ENCODE results near the gene ADIPOR2. TPM values are rescaled to one million over a fixed set of nuclear protein-coding genes. Genes with fewer than 3 reads are reported as not detected.

Gene ADIPOR2
- total and polyA plus RNA-seq, 2 donors (not counting 1 experiment from before 2014, with no cell fraction given), result 43.1 to 46.1 TPM

GRCh38 chr12:1656902-1657301, 34.0 kb upstream of the ADIPOR2 start:
- Histone ChIP-seq H3K27me3 (ENCODE audit: control insufficient read depth, insufficient read depth, low read length) (no peaks in the 10 kb centered on the region), H3K9me3 (ENCODE audit: control insufficient read depth, insufficient read depth, low read depth, low read length) (no peaks in the 10 kb centered on the region), H3K36me3 (ENCODE audit: control insufficient read depth, insufficient read depth, low read length) (peaks cover 2% of the 10 kb centered on the region), H2AFZ (ENCODE audit: low read length) (no peak overlapping the region), H3K27ac (ENCODE audit: insufficient read depth, low read length) (no peak overlapping the region), H4K20me1 (ENCODE audit: control insufficient read depth, extremely low read depth, insufficient read depth, low read length) (no peaks in the 10 kb centered on the region), H3K79me2 (ENCODE audit: control insufficient read depth, insufficient read depth, low read length) (no peaks in the 10 kb centered on the region), H3K4me2 (ENCODE audit: extremely low read depth, insufficient read depth, low read length) (no peak overlapping the region), H3K4me3 (replicated peaks in 1 of 4; ENCODE audit: control extremely low read depth in 1 of 4, insufficient read depth in 1 of 4, low read depth in 3 of 4, low read length in 4 of 4) (no peak overlapping the region), H3K9ac (ENCODE audit: insufficient read depth, low read length) (no peak overlapping the region), H3K4me1 (ENCODE audit: control insufficient read depth, extremely low read depth, insufficient read depth, low read length) (no peaks in the 10 kb centered on the region)
- DNase-seq (ENCODE audit: low read depth in 2 of 2), result no peak
- TF ChIP-seq EZH2 (IDR thresholded peaks at IDR 0.05; ENCODE audit: low read length, missing control alignments) (no peak), CTCF (conservative IDR thresholded peaks at IDR 0.05 in 1 of 2, IDR thresholded peaks at IDR 0.05 in 1 of 2; ENCODE audit: low read depth in 1 of 2, low read length in 2 of 2) (no peak)

GRCh38 chr12:1657688-1658087, 33.2 kb upstream of the ADIPOR2 start:
- Histone ChIP-seq H3K4me3 (replicated peaks in 1 of 4; ENCODE audit: control extremely low read depth in 1 of 4, insufficient read depth in 1 of 4, low read depth in 3 of 4, low read length in 4 of 4) (no peak overlapping the region), H3K79me2 (ENCODE audit: control insufficient read depth, insufficient read depth, low read length) (no peaks in the 10 kb centered on the region), H3K4me1 (ENCODE audit: control insufficient read depth, extremely low read depth, insufficient read depth, low read length) (no peaks in the 10 kb centered on the region), H3K36me3 (ENCODE audit: control insufficient read depth, insufficient read depth, low read length) (peaks cover 2% of the 10 kb centered on the region), H3K27ac (ENCODE audit: insufficient read depth, low read length) (no peak overlapping the region), H3K27me3 (ENCODE audit: control insufficient read depth, insufficient read depth, low read length) (no peaks in the 10 kb centered on the region), H4K20me1 (ENCODE audit: control insufficient read depth, extremely low read depth, insufficient read depth, low read length) (no peaks in the 10 kb centered on the region), H2AFZ (ENCODE audit: low read length) (no peak overlapping the region), H3K9me3 (ENCODE audit: control insufficient read depth, insufficient read depth, low read depth, low read length) (no peaks in the 10 kb centered on the region), H3K9ac (ENCODE audit: insufficient read depth, low read length) (no peak overlapping the region), H3K4me2 (ENCODE audit: extremely low read depth, insufficient read depth, low read length) (no peak overlapping the region)
- TF ChIP-seq EZH2 (IDR thresholded peaks at IDR 0.05; ENCODE audit: low read length, missing control alignments) (no peak), CTCF (conservative IDR thresholded peaks at IDR 0.05 in 1 of 2, IDR thresholded peaks at IDR 0.05 in 1 of 2; ENCODE audit: low read depth in 1 of 2, low read length in 2 of 2) (no peak)
- DNase-seq (ENCODE audit: low read depth in 2 of 2), result peak in 1 of 2 donors; percentile 33

- no peaks in the 10 kb centered on the region for H3K79me2 ChIP-seq (ENCODE audit: control insufficient read depth, insufficient read depth, low read length)
- no peak overlapping the region for H3K4me2 ChIP-seq (ENCODE audit: extremely low read depth, insufficient read depth, low read length)
- H3K27ac ChIP-seq (ENCODE audit: insufficient read depth, low read length), result no peak overlapping the region
- H2AFZ ChIP-seq (ENCODE audit: low read length), result no peak overlapping the region
- no peak overlapping the region for H3K4me3 ChIP-seq (replicated peaks in 1 of 4; ENCODE audit: control extremely low read depth in 1 of 4, insufficient read depth in 1 of 4, low read depth in 3 of 4, low read length in 4 of 4)
- H3K27me3 ChIP-seq (ENCODE audit: control insufficient read depth, insufficient read depth, low read length), result no peaks in the 10 kb centered on the region
- no peak for TF ChIP-seq CTCF (conservative IDR thresholded peaks at IDR 0.05 in 1 of 2, IDR thresholded peaks at IDR 0.05 in 1 of 2; ENCODE audit: low read depth in 1 of 2, low read length in 2 of 2)
- TF ChIP-seq EZH2 (IDR thresholded peaks at IDR 0.05; ENCODE audit: low read length, missing control alignments), result no peak
- no peaks in the 10 kb centered on the region for H4K20me1 ChIP-seq (ENCODE audit: control insufficient read depth, extremely low read depth, insufficient read depth, low read length)
- peak in 1 of 2 donors; percentile 29 for DNase-seq (ENCODE audit: low read depth in 2 of 2)
- no peaks in the 10 kb centered on the region for H3K9me3 ChIP-seq (ENCODE audit: control insufficient read depth, insufficient read depth, low read depth, low read length)
- H3K36me3 ChIP-seq (ENCODE audit: control insufficient read depth, insufficient read depth, low read length), result no peaks in the 10 kb centered on the region
- no peak overlapping the region for H3K9ac ChIP-seq (ENCODE audit: insufficient read depth, low read length)
- no peaks in the 10 kb centered on the region for H3K4me1 ChIP-seq (ENCODE audit: control insufficient read depth, extremely low read depth, insufficient read depth, low read length)
Observed at GRCh38 chr12:1660304-1661187, 30.3 kb upstream of the ADIPOR2 start.

All from fibroblast of lung (primary cell).